Esophagus muscularis mucosa (tissue), 4 donors: Measurements from ENCODE around the gene MSH2. TPM values are rescaled to one million over a fixed set of nuclear protein-coding genes. Genes with fewer than 3 reads are reported as not detected.

Experiments
- DNase-seq: peaks from one replicate; pipeline ENCODE4 v3.0.0-alpha.2; 2017; ENCODE audit errors: extremely low spot score
- H3K27ac ChIP-seq, 4 donors: fragments of 200-600 bp; sonication (generic); replicated peaks in 1 of 4; 1 replicate in 3 of 4; 2 replicates in 1 of 4; pipeline ENCODE4 v1.5.1; 2016 to 2019; ENCODE audit warnings: mild to moderate bottlenecking in 1 of 4
- H3K27me3 ChIP-seq, 4 donors: fragments of 200-600 bp; sonication (generic); one replicate each; pipeline versions ENCODE4 v1.5.1 to v1.6.0; 2016 to 2019
- H3K36me3 ChIP-seq, 4 donors: fragments of 200-600 bp; sonication (generic); one replicate each; pipeline ENCODE4 v1.5.1; 2016 to 2019
- H3K4me1 ChIP-seq, 4 donors: fragments of 200-600 bp; sonication (generic); one replicate each; pipeline ENCODE4 v1.5.1; 2016 to 2019
- H3K4me3 ChIP-seq, 4 donors: fragments of 200-600 bp; sonication (generic); 1 replicate in 2 of 4; 2 replicates in 2 of 4; pipeline ENCODE4 v1.5.1; 2016 to 2019; ENCODE audit warnings: mild to moderate bottlenecking in 4 of 4, moderate library complexity in 1 of 4
- H3K9me3 ChIP-seq, 4 donors: fragments of 200-600 bp; sonication (generic); 1 replicate in 3 of 4; 2 replicates in 1 of 4; pipeline ENCODE4 v1.5.1; 2016 to 2019
- CTCF ChIP-seq, 3 experiments: fragments of 200-600 bp in 2 of 3; fragments of 450-650 bp in 1 of 3; sonication (generic) in 2 of 3; IDR thresholded peaks; one replicate each; pipeline ENCODE4 v1.5.1; 2017 to 2019; ENCODE audit warnings: antibody characterized with exemption in 3 of 3, mild to moderate bottlenecking in 2 of 3, moderate library complexity in 1 of 3
- EP300 ChIP-seq: sonication (generic); formaldehyde crosslinking; IDR thresholded peaks from one replicate; pipeline ENCODE4 v1.6.1; 2017; ENCODE audit warnings: antibody characterized with exemption
- POLR2A ChIP-seq: fragments of 450-650 bp; IDR thresholded peaks from one replicate; pipeline ENCODE4 v1.6.1; 2017; ENCODE audit warnings: antibody characterized with exemption, moderate library complexity, mild to moderate bottlenecking, low read depth
- POLR2AphosphoS5 ChIP-seq, 2 donors: sonication (generic); formaldehyde crosslinking; IDR thresholded peaks; one replicate each; pipeline ENCODE4 v1.6.1; 2017; ENCODE audit warnings: antibody characterized with exemption in 2 of 2
- WGBS: methylation state at CpG from one replicate; pipeline ENCODE4 v1.1.5; 2018; 5-methylcytosine and 5-hydroxymethylcytosine counted together
- intact Hi-C: fragments of 100-400 bp; cut with DNase I; formaldehyde crosslinking; loops from one replicate; pipeline ENCODE4 v1.15.1; 2023
- small RNA-seq, 3 donors: library from RNA; depleted of rRNA; stranded (forward); fragments of <200 nt; gene quantifications; one replicate each; pipeline ENCODE3, GENCODE V24; 2016
- total RNA-seq, 4 donors: library from RNA; depleted of rRNA; stranded (reverse); fragments of >200 nt; gene quantifications; one replicate each; pipeline versions ENCODE4 v1.1.0 to v1.2.1, GENCODE V29; 2016

MSH2 gene
- total RNA-seq, 4 donors from 2014 or later = 5.6 to 9.9 (median 7.6) TPM

GRCh38 chr2:47528455-47528854, 125.5 kb downstream of the MSH2 start:
- Histone ChIP-seq H3K4me3 (no peak overlapping the region), H3K27me3 (peaks cover 0 to 9% (median 0%) of the 10 kb centered on the region in 4 donors), H3K4me1 (no peaks in the 10 kb centered on the region), H3K36me3 (no peaks in the 10 kb centered on the region), H3K27ac (no peak overlapping the region), H3K9me3 (no peaks in the 10 kb centered on the region)
- DNase-seq = no peak
- intact Hi-C loops = no loop called here
- TF ChIP-seq EP300 = no peak
- TF ChIP-seq POLR2AphosphoS5 (IDR thresholded peaks at IDR 0.05) = no peak
- TF ChIP-seq CTCF (IDR thresholded peaks at IDR 0.05) = no peak
- no peak for TF ChIP-seq POLR2A
- 94% methylated on average over 5 of the region's 6 CpGs for WGBS

- intact Hi-C loops = no loop called here
- Histone ChIP-seq H3K36me3 (no peaks in the 10 kb centered on the region), H3K27ac (no peak overlapping the region), H3K4me1 (peaks cover 0 to 3% (median under 1%) of the 10 kb centered on the region in 4 donors), H3K27me3 (peaks cover 0 to 5% (median 0%) of the 10 kb centered on the region in 4 donors), H3K9me3 (no peaks in the 10 kb centered on the region), H3K4me3 (no peak overlapping the region)
- 61% methylated on average over 3 of the region's 6 CpGs for WGBS
- no peak for DNase-seq
- no peak for TF ChIP-seq CTCF (IDR thresholded peaks at IDR 0.05)
- TF ChIP-seq POLR2A = no peak
- TF ChIP-seq EP300 = no peak
- no peak for TF ChIP-seq POLR2AphosphoS5 (IDR thresholded peaks at IDR 0.05)
Observed at GRCh38 chr2:47528874-47529273, 125.9 kb downstream of the MSH2 start.

- DNase-seq = no peak
- H3K27me3 ChIP-seq = peaks cover 0 to 5% (median 0%) of the 10 kb centered on the region in 4 donors
- no peak for TF ChIP-seq POLR2AphosphoS5 (IDR thresholded peaks at IDR 0.05)
- TF ChIP-seq POLR2A = no peak
- no peak for TF ChIP-seq EP300
- TF ChIP-seq CTCF (IDR thresholded peaks at IDR 0.05) = no peak
- no peak overlapping the region for H3K4me3 ChIP-seq
- WGBS = 68% methylated on average over 11 of the region's 16 CpGs
- no peaks in the 10 kb centered on the region for H3K9me3 ChIP-seq
- intact Hi-C loops = no loop called here
- no peaks in the 10 kb centered on the region for H3K36me3 ChIP-seq
- peaks cover 0 to 10% (median 5%) of the 10 kb centered on the region in 4 donors for H3K4me1 ChIP-seq
- no peak overlapping the region for H3K27ac ChIP-seq
Observed at GRCh38 chr2:47530105-47530760, 127.3 kb downstream of the MSH2 start.

- no peaks in the 10 kb centered on the region for H3K27me3 ChIP-seq
- TF ChIP-seq POLR2AphosphoS5 (IDR thresholded peaks at IDR 0.05) = no peak
- no peak for TF ChIP-seq EP300
- no peak for TF ChIP-seq POLR2A
- TF ChIP-seq CTCF (IDR thresholded peaks at IDR 0.05) = no peak
- H3K4me1 ChIP-seq = peaks cover 0 to 10% (median 7%) of the 10 kb centered on the region in 4 donors
- H3K27ac ChIP-seq = no peak overlapping the region
- H3K4me3 ChIP-seq = no peak overlapping the region
- DNase-seq = no peak
- no peaks in the 10 kb centered on the region for H3K9me3 ChIP-seq
- intact Hi-C loops = no loop called here
- H3K36me3 ChIP-seq = no peaks in the 10 kb centered on the region
- WGBS = 88% methylated on average over 5 of the region's 5 CpGs
Observed at GRCh38 chr2:47531378-47532042, 128.6 kb downstream of the MSH2 start.

Small RNA genes lying within 50 kb of the gene (small RNA-seq; reads per million reads assigned to genes)
- gene MIR559 = 0 reads per million in 3 donors
- 0 reads per million in 3 donors for gene RF00017
- gene RN7SKP119 = 0 reads per million in 3 donors

Other genes with a start within 250 kb of the MSH2 start
- not detected for gene STPG4, start 247.8 kb upstream of the MSH2 start, total RNA-seq
- 1,000 to 10,000 TPM in 1 of 4 donors, 100 to 1,000 TPM in 3; 583 to 1,083 (median 785) TPM for gene CALM2, start 226.6 kb upstream of the MSH2 start, total RNA-seq
- not detected for gene EPCAM, start 33.8 kb upstream of the MSH2 start, total RNA-seq
- under 1 TPM in 2 of 4 donors, not detected in 2; 0.13 to 0.17 TPM for gene KCNK12, start 167.8 kb downstream of the MSH2 start, total RNA-seq